ENCODE data around the gene DBT.

Gene DBT

GRCh38 chr1:100184536-100184935 lies 65.1 kb downstream of the DBT start:
- no peak for DNase-seq

- no peak for DNase-seq
These were observed 66.3 kb downstream of the DBT start for GRCh38 chr1:100183370-100183769.

GRCh38 chr1:100178091-100178490 lies 71.5 kb downstream of the DBT start, which contains the start of gene LRRC39:
TSS of gene LRRC39 (minus strand) at chr1:100178256. CDS start at chr1:100168516, 9,740 bp downstream.
- DNase-seq: no peak

- DNase-seq: no peak
These were observed 72.2 kb downstream of the DBT start for GRCh38 chr1:100177295-100178041.

- DNase-seq: no peak
These were observed 81.6 kb downstream of the DBT start for GRCh38 chr1:100168051-100168450.

- no peak for DNase-seq
These were observed 84.9 kb downstream of the DBT start for GRCh38 chr1:100164702-100165101.

- no peak for DNase-seq
These were observed 85.4 kb downstream of the DBT start for GRCh38 chr1:100164216-100164615.

GRCh38 chr1:100162881-100163280 lies 86.8 kb downstream of the DBT start:
- no peak for DNase-seq

- DNase-seq: no peak
These were observed 97.4 kb downstream of the DBT start for GRCh38 chr1:100152271-100152670.

- no peak for DNase-seq
These were observed 98.0 kb downstream of the DBT start for GRCh38 chr1:100151679-100152078.

GRCh38 chr1:100147875-100148274 lies 101.8 kb downstream of the DBT start:
- DNase-seq: no peak

GRCh38 chr1:100146958-100147357 lies 102.7 kb downstream of the DBT start:
- DNase-seq: no peak

- DNase-seq: no peak
These were observed 104.5 kb downstream of the DBT start for GRCh38 chr1:100145116-100145515.

GRCh38 chr1:100142343-100142742 lies 107.3 kb downstream of the DBT start:
- DNase-seq: no peak

- no peak for DNase-seq
These were observed 108.4 kb downstream of the DBT start for GRCh38 chr1:100141192-100141591.

- no peak for DNase-seq
These were observed 112.0 kb downstream of the DBT start for GRCh38 chr1:100137602-100138001.
